Muscle layer of colon (tissue), 2 donors: Measurements from ENCODE around the gene COL6A1.

ENCODE experiments used
- H3K27ac ChIP-seq: one replicate; pipeline ENCODE4 v1.7.0; 2013; ENCODE audit warnings: low read depth, mild to moderate bottlenecking, low read length, moderate library complexity
- H3K27me3 ChIP-seq, 2 donors: one replicate each; pipeline ENCODE4 v1.7.0; 2013; ENCODE audit warnings: low read length in 2 of 2, mild to moderate bottlenecking in 2 of 2; ENCODE audit not compliant: insufficient read depth in 2 of 2, control insufficient read depth in 1 of 2
- H3K36me3 ChIP-seq: one replicate; pipeline ENCODE4 v1.7.0; 2013; ENCODE audit warnings: mild to moderate bottlenecking, low read length; ENCODE audit not compliant: insufficient read depth
- H3K4me1 ChIP-seq: one replicate; pipeline ENCODE4 v1.7.0; 2013; ENCODE audit warnings: mild to moderate bottlenecking, low read length; ENCODE audit not compliant: insufficient read depth
- H3K4me3 ChIP-seq, 2 donors: one replicate each; pipeline ENCODE4 v1.7.0; 2013; ENCODE audit warnings: low read length in 2 of 2, low read depth in 1 of 2, mild to moderate bottlenecking in 1 of 2, moderate library complexity in 1 of 2
- H3K9ac ChIP-seq: one replicate; pipeline ENCODE4 v1.7.0; 2013; ENCODE audit warnings: low read length
- H3K9me3 ChIP-seq: one replicate; pipeline ENCODE4 v1.7.0; 2013; ENCODE audit warnings: mild to moderate bottlenecking, low read length
- donor health status: abdominal sarcoma.
- donor health status: Adenocarcinoma of cecum.

Gene COL6A1

DNA sequence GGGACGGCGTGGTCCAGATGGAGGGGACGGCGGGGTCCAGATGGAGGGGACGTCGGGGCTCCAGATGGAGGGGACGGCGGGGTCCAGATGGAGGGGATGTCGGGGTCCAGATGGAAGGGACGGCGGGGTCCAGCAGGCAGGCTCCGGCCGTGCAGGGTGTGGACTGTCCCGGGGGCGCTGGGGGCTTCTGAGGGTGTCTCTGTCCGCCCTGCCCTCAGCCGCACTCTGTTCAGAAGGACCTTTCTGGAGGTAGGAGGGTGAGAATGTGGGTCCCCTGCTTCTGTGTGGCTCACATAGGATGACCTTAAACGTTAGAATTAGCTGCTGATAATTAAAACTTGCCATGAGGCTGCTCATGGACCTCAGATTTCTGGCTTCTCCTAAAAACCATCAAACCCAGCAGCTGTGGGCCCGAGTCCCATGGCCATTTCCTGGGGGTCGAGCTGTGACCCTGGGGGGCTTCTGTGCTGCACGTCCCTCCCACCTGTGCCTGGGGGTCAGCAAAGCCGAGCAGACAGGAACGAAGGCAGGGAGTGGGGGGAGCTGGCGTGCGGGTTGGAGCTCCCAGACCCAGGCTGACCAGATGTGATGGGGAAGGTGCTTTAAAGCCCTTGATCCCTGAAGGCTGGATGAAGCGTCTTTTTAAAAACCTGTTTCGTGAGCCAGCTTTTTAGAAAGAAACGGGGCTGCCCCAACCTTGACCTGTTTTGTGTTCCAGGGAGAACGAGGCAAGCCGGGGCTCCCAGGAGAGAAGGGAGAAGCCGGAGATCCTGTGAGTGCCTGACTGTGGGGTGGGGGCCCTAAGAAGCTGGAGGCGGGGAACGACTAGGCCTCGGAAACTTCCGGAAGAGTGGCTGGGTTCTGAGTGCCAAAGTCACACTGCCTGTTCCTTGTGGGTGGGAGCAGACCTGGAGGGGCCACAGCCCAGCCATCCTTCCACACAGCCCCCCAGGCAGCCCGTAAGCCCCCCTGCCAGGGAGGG is 7.1 kb downstream of the COL6A1 start:
- Histone ChIP-seq H3K9me3 (no peaks in the 10 kb centered on the region), H3K4me3 (no peak overlapping the region), H3K36me3 (peaks cover 82% of the 10 kb centered on the region), H3K9ac (no peak overlapping the region), H3K27me3 (no peaks in the 10 kb centered on the region), H3K27ac (peak overlapping the region; percentile 56), H3K4me1 (peaks cover 75% of the 10 kb centered on the region)

DNA sequence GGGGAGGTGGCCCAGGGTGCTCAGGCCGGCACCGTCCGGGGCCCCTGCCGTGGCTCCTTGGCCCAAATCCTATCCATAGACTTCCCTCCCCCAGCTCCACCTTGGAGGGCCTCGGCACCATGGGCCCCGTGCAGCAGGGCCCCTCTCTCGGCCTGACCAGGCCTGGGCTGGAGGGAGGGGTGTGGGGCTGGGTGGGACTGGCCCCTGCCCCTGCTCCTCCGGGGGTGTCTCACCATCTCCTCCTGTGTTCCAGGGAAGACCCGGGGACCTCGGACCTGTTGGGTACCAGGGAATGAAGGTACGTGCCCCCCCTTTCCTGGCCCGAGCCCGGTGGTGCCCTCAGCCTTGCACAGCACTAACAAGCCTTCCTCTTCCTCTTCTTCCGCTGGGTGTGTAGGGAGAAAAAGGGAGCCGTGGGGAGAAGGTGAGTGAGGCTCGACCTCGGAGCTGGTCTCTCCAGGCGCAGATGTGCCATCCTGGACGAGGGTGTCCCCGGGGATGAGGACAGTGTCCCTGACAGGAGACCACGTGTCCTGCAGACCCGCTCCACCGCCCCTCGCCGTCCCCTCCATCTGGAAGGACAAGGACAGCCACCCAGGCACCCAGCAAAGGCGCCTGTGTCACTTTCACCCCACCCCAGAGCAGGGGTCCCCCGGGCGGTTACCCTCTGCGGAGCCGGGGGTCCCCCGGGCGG is 7.9 kb downstream of the COL6A1 start:
- Histone ChIP-seq H3K4me1 (peaks cover 77% of the 10 kb centered on the region), H3K27ac (no peak overlapping the region), H3K36me3 (peaks cover 85% of the 10 kb centered on the region)

DNA sequence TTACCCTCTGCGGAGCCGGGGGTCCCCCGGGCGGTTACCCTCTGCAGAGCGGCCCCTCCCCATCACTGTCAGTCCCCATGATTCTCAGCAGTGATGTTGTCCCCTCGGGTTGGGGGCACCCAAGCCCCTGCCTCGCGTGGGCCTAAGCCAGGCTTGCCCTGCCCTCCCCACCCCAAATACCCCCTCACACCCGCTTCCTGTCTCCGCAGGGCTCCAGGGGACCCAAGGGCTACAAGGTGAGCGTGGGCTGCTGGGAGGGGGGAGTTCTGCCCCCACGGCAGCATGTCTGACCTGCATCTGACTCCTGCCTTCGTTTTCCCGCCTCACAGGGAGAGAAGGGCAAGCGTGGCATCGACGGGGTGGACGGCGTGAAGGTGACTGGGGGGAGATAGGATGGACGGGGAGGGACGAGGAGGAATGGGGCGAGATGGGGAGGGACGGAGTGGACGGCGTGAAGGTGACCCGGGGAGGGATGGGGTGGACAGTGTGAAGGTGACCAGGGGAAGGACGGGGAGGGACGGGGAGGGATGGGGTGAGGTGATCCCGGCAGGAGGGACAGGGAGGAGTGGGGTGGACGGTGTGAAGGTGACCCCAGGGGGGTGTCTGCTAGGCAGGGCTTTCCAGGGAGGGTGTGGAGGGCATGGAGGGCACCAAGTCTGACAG is 8.6 kb downstream of the COL6A1 start:
- peaks cover 77% of the 10 kb centered on the region for H3K4me1 ChIP-seq
- peaks cover 85% of the 10 kb centered on the region for H3K36me3 ChIP-seq
- no peak overlapping the region for H3K9ac ChIP-seq

More for the DNA sequence above, 7.9 kb downstream of the COL6A1 start:
- Histone ChIP-seq H3K4me3 (no peak overlapping the region), H3K9ac (no peak overlapping the region), H3K9me3 (no peaks in the 10 kb centered on the region), H3K27me3 (no peaks in the 10 kb centered on the region)

DNA sequence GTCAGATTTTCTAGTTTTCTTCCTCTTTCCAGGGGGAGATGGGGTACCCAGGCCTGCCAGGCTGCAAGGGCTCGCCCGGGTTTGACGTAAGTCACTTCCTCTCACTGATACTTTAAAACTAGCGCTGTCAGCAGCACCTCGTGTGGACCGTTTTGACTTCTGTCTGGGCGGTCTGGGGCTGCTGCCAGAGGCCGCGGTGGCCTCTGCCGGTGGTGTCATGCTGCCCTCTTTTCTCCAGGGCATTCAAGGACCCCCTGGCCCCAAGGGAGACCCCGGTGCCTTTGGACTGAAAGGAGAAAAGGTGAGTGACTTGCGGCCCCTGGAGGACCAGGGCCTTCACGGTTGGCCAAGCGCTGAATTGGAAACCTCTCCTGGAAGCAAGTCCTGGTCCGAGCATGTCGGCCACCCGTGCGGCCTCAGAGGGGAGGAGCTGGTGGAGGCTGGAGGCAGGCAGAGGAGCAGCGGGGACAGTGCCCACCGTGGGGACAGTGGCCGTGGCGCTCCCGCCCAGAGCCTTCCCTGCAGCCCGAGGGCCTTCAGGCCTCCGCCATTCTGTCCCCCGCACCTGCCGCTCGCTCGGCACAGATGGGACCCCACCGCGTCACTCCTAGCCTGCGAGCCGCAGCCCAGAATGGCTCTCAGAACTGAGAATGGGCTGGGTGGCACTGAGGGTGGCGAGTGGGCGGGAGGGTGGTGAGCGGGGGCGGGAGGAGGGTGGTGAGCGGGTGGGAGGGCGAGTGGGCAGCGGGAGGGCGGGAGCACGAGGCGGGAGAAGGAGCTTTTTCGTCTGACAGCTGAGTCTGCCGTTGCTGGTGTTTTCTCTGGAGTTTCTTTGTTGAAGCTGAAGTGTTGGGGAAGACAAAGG is 9.4 kb downstream of the COL6A1 start:
- Histone ChIP-seq H3K9me3 (no peaks in the 10 kb centered on the region), H3K4me1 (peaks cover 74% of the 10 kb centered on the region), H3K36me3 (peaks cover 85% of the 10 kb centered on the region), H3K27me3 (no peaks in the 10 kb centered on the region), H3K4me3 (no peak overlapping the region), H3K27ac (peak overlapping the region; percentile 48), H3K9ac (no peak overlapping the region)

More for the DNA sequence above, 8.6 kb downstream of the COL6A1 start:
- Histone ChIP-seq H3K27ac (no peak overlapping the region), H3K4me3 (no peak overlapping the region), H3K9me3 (no peaks in the 10 kb centered on the region), H3K27me3 (no peaks in the 10 kb centered on the region)

DNA sequence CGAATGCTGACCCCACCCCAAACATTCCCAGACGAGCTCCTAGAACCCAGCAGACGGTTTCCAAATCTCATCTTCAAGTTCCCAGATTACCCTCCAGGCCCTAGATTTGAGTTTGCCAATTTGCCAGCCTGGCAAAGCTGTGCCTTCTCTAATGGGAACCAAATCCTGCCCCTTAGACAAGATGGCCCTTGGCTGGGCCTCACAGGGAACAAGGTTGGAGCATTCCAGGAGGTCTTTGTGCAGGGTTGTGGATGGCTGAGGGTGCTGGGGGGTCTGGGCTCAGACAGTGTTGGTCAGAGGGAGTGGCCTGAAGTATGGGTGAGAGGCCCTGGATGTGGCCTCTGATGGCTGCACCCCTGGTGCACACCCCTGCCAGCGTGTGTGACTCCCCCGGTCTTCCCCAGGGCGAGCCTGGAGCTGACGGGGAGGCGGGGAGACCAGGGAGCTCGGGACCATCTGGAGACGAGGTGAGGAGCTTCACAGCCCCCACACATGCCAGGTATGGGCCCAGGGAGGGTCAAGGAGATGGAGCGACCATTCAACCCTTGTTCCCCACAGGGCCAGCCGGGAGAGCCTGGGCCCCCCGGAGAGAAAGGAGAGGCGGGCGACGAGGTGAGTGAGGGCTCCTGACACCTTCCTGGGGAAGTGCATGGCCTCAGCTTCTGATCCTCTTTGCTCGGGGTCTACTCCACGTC is 10.2 kb downstream of the COL6A1 start:
- Histone ChIP-seq H3K9ac (no peak overlapping the region), H3K36me3 (peaks cover 88% of the 10 kb centered on the region), H3K9me3 (no peaks in the 10 kb centered on the region), H3K27ac (peak overlapping the region; percentile 45), H3K4me3 (no peak overlapping the region), H3K4me1 (peaks cover 67% of the 10 kb centered on the region), H3K27me3 (no peaks in the 10 kb centered on the region)

DNA sequence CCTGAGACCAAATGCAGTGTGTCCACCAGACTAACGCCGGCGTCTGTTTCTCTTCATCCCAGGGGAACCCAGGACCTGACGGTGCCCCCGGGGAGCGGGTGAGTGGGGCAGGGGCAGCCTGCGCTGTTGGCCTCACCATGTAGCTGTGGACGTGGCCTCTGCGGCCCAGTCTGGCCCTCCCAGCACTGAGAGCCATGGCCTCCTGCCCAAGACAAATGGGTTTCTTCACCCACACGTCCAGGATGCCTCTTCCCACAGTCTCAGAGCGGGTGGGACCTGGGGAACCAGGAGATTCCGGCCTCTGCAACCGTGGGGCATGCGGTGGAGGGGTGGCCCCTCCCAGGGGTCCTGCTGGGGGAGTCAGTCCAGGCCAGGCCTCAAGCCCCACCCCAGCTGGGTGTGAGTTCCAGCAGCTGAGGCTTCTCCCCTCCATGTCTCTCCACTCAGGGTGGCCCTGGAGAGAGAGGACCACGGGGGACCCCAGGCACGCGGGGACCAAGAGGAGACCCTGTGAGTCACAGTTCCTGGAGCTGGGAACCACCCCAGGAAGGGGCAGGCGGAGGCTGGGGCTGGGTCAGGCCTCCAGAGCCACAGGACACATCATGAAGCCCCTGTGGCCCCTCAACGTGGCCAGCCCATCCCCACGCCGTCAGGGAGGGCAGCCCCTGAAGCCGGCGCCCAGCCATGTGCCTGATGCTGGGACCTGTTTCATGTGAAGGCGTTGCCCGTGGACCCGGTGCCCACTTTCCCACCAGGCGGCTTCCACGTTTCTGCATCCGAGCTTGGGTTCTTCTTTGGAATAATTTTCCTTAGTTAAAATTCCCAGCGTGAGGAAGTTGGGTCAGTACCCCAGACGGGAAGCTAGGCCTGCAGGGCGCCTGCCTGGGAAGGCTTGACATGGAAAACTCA is 11.0 kb downstream of the COL6A1 start:
- H3K4me1 ChIP-seq: peaks cover 59% of the 10 kb centered on the region
- no peaks in the 10 kb centered on the region for H3K9me3 ChIP-seq
- H3K27ac ChIP-seq: peak overlapping the region; percentile 82
- H3K9ac ChIP-seq: no peak overlapping the region
- H3K36me3 ChIP-seq: peaks cover 83% of the 10 kb centered on the region
- H3K27me3 ChIP-seq: no peaks in the 10 kb centered on the region
- no peak overlapping the region for H3K4me3 ChIP-seq

DNA sequence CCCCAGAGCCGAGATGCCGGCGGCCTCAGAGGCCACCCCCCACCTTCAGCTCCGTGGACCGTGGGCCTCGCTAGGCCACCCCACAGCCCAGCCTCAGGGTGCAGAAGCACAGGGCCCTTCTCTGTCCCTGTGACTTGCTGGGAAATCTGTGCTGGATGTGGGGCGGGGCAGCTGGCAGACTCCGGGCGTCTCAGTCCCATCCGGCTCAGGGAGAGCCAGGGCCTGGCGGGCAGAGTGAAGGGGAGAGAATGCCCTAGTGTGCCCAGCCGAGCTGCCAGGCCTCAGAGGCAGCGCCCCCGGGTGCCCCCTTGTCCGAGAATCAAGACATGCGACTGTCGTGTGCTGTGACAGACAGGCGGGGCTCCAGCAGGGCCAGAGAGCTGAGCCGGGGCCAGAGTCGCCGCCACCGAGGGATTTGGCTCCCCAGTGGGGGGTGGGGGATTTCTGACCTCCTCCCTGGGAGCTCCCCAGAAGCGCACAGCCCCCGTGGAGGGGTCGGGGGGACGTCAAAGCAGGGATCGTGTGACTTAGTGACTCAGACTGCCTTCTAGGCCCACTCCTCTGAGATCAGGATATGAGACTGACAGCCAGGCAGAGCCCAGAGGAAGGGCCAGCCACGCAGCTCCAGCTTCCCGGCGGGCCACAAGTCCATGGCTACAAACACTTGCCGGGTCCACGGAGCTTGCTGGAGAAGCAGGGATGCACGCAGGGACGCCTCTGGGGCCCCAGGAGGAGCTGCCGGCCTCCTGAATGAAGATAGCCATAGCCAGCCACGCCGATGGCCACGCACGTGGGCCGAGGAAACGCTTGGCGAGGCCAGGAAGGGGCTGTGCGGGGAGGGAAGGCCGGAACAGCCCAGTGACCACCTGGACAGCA is 11.9 kb downstream of the COL6A1 start:
- no peak overlapping the region for H3K4me3 ChIP-seq
- H3K27me3 ChIP-seq: no peaks in the 10 kb centered on the region
- peaks cover 59% of the 10 kb centered on the region for H3K4me1 ChIP-seq
- no peak overlapping the region for H3K9ac ChIP-seq
- peak overlapping the region; percentile 82 for H3K27ac ChIP-seq
- H3K9me3 ChIP-seq: no peaks in the 10 kb centered on the region
- peaks cover 87% of the 10 kb centered on the region for H3K36me3 ChIP-seq

DNA sequence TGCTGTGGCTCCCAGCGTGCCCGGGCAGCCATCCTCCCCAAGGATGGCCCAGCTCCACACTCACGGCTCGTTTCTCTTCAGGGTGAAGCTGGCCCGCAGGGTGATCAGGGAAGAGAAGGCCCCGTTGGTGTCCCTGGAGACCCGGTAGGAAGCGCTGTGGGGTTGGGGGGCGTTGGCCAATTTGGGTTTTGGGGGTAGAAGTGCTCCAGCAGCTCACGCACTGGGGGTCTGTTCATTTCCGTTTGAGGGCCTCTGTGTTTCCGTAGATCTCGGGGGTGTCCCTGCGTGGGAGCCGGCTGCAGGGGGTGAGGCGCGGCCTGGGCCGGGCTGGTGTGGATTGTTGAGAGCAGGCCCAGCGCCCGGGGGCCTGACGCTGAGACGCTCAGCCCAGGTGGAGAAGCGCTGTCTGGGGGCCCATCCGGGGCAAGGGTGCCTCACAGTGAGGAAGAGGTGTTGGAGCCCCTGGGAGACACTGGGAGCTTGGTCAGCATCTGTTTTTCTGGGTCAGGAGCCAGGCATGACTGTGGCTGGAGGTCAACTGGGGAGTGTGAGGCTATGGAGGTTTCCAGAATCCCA is 12.6 kb downstream of the COL6A1 start:
- Histone ChIP-seq H3K27me3 (no peaks in the 10 kb centered on the region), H3K9me3 (no peaks in the 10 kb centered on the region), H3K4me1 (peaks cover 54% of the 10 kb centered on the region), H3K27ac (peak overlapping the region; percentile 82), H3K36me3 (peaks cover 87% of the 10 kb centered on the region), H3K4me3 (no peak overlapping the region), H3K9ac (no peak overlapping the region)
